Testis (tissue), 2 donors: ENCODE data around the gene GRIK2.

Experiments used
- CTCF ChIP-seq, 3 experiments: fragments of 450-650 bp in 2 of 3; fragments of 200-600 bp in 1 of 3; sonication (generic) in 1 of 3; IDR thresholded peaks; one replicate each; pipeline ENCODE4 v1.5.1; 2016 to 2019; ENCODE audit warnings: antibody characterized with exemption in 3 of 3, mild to moderate bottlenecking in 2 of 3, moderate library complexity in 1 of 3
- POLR2A ChIP-seq: fragments of 450-650 bp; IDR thresholded peaks from one replicate; pipeline ENCODE4 v1.6.1; 2017; ENCODE audit warnings: antibody characterized with exemption, mild to moderate bottlenecking, moderate library complexity

- TF ChIP-seq CTCF (IDR thresholded peaks at IDR 0.05), result no peak
- TF ChIP-seq POLR2A, result no peak
Observed at GRCh38 chr6:101484781-101485180, 91.3 kb downstream of the GRIK2 start.
